Cerebellar nuclear complex (tissue), 1 donor: ENCODE measurements around the gene LHX2.

Experiments
- DNase-seq, 2 experiments: peaks; one replicate each; lab custom pipeline; 2025; lab: John Stamatoyannopoulos, UW

The LHX2 gene

DNA sequence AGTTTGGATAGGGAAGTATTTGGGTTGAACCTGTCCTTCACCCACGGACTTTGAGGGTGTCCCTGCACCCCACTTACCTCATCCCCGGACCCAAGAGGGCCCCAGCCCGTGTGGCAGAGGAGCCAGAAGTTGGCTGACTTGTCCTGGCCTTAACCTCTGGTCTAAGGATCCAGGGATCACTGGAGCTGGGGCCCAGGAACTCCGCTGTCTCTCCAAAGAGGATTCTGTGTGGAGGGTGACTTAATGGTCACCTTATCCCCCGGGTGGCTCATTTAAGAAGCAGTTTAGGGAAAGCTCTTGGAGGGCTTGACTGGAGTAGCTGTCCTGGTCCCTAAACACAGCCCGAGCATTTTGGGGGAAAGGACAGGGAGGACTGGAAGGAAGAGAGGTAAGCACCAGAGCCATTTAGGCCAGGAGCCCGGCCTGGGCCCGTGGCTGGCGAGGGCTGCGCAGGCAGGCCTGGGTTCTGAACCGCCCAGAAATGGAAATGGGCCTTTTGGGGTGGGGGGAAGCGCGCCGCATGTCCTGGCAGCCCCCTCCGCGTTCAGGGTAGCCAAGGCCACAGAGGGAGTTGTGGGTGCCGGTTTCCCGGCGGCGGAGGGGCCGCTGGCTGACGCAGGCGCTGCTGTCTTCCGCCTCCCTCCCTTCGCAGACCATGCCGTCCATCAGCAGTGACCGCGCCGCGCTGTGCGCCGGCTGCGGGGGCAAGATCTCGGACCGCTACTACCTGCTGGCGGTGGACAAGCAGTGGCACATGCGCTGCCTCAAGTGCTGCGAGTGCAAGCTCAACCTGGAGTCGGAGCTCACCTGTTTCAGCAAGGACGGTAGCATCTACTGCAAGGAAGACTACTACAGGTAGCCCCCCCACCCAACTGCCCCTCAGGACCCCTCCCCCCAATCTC lies 2.0 kb downstream of the LHX2 start:
- DNase-seq = no peak

DNA sequence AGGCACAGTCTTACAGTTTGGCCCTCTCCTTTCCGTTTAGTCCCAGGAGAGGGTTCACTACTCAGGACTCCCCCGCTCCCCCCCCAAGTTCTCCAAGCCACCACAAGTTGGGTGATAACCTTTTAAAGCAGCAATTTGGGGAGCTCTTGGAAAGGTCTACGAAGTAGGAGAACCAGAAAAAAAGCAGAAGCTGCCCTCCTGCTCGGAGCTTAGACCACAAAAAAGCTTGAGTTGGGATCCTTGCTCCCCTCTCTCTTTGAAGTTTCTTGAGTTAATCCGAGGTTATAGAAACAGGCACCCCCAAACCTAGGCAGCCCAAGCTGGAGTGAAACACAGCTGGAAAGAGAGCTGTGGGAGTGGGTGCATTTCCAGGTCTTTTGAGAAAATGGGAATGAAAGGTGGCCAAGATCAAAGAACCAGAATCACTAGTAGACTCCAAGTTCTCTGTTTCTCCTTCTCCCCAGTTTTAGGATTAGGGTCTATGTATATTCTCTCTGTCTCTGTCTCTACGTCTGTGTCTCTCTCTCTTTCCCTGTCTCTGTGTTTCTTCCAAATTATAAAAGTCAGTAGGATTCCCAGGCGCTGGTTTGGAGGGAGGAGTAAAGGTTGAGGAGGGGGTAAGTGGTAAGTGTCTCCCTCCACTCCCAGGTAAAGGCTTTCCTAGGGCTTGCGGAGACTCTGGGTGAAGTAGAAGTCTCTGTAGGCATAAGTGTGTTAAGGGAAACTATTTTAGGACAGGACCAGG lies 2.8 kb downstream of the LHX2 start:
- no peak for DNase-seq

DNA sequence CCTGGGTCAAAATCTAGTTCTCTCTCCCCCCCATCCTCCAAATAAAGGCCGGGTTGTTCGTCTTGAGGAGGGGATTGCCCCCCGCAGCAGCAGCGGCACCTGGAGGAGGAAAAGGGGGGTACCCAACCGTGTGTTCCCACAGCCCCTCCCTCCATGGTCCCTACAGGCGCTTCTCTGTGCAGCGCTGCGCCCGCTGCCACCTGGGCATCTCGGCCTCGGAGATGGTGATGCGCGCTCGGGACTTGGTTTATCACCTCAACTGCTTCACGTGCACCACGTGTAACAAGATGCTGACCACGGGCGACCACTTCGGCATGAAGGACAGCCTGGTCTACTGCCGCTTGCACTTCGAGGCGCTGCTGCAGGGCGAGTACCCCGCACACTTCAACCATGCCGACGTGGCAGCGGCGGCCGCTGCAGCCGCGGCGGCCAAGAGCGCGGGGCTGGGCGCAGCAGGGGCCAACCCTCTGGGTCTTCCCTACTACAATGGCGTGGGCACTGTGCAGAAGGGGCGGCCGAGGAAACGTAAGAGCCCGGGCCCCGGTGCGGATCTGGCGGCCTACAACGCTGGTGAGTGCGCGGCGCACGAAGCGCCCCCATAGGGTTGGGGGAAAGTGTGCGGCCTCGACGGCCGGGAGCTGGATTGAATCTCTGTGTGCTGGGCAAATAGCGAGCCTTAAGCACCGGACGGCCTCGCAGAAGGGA lies 3.5 kb downstream of the LHX2 start:
- DNase-seq = no peak

DNA sequence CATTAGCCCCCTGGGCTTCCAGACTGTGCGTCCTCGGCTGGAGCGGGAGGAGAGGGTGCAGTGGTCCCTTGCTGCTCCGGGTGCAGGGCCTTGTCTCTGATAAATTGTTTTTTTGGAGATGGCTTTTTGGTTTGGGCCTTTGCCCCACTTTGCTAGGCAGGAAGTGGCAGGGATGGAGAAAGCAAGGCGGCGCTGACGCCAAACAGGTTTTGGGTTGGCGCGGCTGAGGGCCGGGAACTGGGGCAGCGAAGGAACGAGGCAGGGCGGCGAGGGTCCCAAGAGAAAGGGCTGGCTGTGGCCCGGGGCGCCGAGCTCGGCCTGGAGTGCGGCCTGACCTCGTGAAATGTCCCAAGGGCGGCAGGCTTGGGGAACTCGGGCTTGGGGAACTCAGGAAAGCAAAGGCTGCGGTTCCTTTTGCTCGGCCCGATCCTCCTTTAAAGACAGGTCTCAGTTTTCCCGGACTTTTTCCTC lies 4.1 kb downstream of the LHX2 start:
- no peak for DNase-seq

DNA sequence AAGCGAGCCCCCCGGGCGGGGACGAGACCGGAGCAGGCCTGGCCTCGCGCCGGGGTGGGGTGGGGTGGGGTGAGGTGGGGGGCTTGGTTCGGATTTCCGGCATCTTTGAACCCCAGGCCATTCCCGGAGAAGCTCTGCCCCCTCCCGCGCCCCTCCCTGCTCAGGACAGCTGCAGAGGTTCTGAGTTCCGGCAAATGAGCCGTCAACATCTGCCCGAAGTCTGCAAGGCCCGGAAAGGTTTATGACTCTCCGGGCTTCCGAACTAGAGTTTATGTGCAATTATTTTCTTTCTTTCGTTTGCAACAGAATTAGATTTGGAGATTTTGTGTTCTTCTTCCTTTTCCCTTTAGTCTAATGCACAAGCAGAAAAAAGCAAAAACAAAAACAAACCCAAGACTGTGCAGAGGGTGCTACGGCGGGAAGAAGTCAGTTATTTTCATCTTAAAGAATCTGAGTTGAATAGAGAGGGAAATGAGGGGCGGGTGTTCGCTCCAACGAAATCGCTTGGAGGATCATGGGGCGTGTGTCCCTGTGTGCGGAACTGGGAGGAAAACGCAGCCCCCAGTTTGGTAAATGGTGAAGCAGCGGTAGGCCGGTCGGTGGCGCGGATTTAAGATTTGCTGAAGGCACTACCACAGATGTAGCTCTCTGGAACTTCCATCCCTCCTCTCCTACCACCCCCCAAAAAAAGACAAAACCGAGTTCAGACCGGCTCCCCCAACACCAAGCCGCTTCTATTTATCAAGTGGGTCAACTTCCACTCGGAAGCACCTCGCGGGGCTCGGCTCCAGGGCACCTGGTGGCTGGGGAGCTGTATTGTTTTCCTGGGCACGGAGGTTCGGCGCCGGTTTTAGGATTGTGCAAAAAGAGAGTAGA lies 4.8 kb downstream of the LHX2 start:
- DNase-seq = no peak

DNA sequence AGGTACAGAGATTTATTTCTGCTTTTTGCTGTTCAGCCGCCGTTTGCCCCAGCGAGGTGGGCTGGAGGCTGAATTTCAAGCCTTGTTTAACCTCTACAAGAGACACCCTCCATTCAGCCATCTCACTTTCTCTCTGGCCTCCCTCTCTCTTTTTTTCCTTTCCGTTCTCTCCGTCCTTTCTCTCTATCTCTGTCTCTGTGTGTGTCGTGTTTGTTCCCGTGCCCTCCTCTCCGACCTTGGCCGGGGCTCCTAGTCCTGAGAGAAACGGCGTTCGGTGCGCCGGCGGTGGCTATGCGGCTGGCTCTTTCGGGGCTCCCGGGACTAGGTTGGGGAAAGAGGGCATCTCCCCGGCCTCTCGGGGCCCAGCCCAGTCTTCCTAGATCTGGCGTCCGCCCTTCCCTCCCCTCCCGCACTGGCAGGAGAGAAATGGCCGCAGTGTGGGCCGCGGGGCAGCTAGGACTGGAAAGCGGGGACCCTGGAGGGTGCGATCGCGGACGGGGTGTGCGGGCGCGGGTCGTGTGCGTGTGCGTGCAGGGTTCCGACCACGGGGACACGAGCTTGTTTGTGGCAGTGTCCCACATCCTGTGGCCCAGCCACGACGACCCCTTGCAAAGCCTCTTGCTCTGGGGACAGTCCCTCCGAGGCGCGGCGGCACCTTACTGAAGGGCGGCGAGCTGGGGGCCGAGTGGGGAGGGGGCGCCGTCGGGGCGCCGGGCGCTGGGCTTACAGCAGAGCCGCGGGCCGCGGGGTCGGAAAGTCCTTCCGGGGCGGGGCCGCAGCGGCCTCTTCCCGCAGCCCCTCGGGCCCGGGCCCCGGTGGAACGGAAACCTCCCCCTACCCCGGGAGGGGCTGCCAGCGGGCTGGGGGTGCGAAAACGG lies 5.7 kb downstream of the LHX2 start:
- no peak for DNase-seq

DNA sequence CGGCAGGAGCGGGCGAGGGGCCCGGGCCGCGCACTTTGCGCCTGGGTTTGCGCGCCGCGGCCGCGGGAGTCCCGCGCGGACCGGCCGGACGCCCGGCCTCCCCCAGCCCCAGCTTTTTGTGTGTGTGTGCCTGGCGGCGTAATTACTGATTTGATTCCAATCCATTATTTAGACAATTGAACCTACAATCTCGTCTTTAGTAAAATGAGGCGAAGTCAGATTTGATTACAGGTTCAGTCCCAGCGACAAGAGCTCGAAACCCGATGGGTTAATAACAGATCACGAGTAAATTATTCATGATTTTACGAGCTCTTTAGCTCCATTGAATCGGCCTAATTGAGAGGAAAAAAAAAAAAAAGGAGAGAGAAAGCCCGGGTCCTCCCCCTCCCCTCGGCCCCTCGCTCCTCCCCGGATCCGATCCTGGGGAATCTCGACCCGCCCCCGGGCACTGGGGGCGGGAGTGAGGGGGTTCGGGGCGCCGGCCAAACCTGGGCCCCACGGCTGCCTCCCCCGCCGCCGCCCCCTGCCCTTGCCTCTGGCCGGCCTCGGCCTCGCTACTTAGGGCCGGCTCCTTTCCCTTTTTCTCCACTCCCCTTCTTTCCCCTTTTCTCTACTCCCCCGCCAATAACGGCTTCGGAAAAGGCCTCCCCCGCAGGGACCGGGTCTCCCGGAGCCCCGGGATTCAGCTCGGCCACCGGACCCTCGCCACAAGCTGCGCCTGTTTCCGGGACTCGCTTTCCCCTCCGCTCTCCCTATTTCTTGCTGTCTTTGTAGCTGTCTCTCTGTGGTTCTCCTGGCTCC lies 6.6 kb downstream of the LHX2 start:
- no peak for DNase-seq

DNA sequence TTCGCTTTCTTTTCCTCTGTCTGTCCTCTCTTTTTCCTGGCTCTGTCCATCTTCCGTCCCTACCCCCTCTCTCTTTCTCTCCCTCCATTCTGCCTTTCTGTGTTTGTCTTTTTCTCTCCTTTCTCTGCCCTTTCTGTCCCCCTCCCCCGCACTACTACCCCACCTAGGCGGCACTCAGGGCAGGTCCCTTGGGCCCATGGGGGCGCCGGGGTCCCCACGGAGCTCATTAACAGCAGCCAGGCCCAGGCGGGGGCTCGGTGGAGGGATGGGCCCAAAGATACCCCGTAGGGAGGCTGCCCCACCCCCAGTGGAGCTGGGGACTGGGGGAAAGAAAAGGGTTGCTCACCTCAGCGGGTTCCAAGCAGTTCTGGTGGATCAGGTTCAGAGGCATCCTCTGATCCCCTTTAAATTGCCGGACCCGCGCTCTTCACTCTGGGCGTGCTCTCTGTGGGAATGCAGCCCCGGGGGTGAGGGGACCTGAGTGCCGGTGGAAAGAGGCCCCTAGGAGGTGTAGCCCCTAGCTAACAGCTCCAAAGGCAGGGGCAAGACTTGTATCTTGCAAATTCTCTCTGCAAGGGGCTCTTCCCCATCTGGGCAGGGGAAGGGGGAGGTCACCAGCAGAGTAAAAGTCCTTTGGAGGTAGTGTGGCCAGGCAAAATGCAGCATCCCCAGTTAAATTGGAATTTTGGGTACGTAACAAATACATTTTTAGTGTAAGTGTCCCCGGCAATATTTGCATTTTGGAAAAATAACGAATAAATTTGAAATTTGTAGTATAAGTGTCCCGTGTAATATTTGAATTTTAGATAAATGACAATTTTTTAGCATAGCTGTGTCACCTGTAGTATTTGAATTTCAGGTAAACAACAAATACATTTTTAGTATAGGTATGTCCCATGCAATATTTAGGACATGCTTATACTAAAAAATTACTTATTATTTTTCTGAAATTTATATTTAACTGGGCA lies 7.4 kb downstream of the LHX2 start:
- no peak for DNase-seq

DNA sequence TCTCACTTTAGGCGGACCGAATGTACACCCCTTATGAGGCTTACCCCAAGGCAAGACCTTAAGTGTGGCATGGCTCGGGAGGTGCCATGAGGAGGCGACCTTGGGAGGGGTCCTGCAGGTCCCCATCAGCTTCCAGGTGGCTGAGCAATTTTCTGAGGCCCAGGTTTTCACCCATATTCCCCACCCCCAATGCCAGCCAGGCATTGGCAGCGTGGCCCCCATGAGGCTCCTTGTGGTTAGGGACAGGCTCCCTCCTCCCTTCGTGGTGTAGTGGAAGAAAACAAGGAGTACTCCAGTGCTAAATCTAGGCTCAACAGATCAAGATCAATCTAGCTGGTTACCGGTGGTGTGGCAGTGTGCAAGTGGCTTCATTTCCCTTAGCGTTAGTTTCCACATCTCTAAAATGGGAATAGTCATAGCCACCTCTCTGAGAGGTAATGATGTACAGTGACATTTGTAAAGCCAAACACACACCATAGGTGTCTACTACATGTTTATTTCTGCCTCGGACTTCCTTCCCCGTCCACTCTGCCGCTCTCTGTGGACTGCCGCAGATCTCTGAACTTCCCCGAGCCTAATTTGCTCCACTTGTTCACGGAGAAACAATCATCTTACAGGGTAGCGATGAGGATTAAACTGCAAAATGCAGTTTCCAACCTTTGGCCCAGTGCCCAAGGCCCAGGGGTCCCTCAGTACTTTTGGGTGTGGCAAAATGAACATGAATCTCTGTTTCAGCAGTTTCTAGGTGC lies 8.4 kb downstream of the LHX2 start:
- DNase-seq = no peak

DNA sequence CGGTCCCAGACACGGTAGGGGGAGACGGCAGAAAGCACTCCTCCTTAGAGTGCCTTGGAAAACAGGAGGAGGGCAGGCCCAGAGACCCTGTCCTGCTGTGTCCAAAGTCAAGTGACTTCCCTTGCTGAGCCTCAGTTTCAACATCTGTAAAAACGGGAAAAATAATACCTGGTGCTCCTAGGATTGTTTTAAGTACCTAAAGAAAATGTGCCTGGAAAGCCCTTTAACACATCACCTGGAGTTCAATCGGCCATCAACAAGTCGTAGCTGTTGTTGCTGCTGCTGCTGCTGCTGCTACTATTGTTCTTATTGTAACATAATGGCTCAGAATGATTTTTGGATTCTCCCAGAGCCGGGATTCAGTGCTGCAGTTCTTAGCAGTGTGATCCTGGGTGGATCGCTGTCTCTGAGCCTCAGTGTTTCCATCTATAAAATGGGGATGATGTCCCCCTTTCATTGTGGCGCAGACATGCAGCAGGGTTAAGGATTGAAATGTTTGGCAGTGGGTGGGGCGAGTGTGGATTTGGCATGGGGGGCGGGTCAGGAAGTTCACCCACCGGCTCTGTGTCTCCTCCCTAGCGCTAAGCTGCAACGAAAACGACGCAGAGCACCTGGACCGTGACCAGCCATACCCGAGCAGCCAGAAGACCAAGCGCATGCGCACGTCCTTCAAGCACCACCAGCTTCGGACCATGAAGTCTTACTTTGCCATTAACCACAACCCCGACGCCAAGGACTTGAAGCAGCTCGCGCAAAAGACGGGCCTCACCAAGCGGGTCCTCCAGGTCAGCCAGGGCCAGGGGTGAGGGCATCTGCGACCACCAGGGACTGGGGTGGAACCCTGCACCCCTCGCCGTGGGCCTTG lies 9.2 kb downstream of the LHX2 start:
- DNase-seq = no peak

DNA sequence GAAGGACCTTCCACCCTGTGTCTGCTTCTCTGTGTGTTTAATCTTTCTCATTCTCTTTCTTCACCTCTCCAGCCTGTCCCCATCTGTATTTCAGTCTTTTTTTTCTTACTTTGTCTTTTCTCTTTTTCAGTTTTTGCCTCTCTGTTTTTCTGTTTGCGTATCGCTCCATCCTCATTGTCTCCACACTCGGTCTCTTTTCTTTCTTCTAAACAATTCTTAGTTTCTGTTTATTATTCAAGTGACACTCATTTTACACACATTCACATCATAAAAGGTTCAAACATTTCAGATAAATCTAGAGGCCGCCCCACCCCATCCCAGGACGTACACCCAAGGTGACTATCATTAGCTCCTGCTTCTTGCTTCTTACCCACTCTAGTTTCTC lies 9.8 kb downstream of the LHX2 start:
- no peak for DNase-seq

DNA sequence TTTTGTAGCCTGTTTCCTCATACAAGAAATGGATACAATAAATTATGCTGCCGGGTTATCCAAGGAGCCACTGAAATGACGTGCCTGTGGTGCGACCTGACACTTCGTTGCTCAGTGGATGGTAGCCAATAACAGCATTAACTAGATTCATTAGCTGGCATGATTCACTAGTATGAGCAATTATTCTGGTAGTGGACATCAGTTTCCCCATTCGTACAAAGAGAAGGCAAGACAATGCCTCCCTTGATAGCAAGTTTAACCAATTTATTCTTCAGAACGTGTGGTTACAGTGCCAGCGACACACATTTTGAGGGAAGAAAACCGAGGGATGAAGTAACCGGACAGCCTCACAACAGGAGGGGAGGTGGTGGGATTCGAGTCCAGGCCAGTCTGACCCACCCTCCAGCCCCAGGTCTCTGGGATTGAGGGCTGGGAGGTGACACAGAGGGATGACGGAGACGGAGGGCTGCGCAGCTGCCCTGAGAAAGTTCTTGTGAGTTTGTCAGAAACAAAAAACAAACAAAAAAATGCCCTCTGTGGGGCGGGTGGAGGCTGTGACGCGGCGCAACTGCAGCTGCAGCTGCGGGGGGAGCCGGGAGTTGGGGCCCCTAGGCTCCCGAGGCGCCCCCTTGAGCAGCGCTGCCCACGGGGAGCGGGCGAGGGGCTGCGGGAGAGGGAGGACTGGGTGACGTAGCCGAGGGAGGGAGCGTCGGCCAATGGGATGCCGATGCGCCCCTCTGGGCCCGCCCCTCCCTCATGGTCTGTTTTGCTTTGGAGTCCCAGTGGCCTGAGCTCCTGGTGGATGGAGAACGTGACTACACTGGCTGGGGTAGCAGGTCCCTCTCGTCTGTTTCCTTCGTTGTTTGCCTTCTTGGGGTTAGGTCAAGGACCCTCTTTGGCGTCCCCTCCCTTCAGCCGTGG lies 10.9 kb downstream of the LHX2 start:
- no peak for DNase-seq

DNA sequence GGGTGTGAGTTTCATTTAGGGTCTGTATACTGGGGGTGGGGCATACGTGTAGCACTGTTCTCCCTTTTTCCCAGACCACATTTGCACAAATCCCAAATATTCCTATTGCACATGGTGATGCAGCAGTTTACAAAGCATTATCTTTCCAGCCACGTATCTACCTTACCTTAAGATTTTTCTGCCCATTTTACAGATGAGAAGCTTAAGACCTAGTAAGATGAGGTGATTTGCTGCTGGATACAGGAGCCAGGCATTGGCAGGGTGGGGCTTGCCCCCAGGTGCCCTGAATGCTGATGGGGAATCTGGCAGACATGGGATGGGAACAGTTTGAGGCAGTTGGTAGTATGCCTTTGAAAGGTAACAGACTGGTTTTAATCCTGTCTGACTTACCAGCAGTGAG lies 12.5 kb downstream of the LHX2 start:
- no peak for DNase-seq

DNA sequence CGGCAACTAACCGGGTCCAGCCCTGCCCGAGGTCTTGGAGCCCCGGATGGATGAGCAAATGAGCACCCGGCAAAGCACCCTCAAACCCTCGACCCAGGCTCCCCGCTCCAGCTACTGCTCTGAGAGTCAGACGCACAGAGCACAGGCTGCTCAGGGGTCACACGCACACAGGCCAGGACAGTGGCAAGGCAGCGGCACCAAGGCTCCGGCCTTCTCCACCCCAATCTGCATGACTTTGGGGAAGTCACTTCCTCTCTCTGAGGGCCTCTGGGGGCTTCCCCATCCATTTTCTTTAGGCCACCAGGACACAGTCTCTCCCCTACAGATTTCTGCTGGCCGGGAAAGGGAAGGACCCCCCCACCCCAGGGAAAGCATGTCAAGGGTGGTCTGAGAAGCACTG lies 18.0 kb downstream of the LHX2 start:
- DNase-seq = no peak

DNA sequence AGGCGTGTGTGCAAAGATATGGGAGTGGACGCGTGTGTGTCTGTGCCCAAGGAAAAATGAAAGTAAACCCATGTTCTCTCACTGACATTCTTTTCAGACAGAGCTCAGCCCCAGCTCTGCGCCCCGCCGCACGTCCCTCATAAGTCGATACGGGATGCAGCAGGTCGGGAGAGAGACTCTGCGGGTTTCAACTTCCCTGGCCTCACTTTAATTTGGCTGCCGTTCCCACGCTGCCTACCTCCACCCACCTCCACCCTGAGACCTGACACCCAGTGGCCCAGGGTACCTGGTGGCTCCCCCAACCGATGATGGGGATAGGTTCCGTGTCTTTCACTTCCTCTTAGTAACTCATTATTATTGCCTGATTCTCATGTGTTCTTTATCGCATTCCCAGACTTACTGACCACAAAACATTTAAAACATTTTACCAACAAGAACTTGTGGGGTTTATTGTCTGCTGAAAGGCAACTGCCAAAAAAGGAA lies 19.4 kb downstream of the LHX2 start:
- no peak for DNase-seq

DNA sequence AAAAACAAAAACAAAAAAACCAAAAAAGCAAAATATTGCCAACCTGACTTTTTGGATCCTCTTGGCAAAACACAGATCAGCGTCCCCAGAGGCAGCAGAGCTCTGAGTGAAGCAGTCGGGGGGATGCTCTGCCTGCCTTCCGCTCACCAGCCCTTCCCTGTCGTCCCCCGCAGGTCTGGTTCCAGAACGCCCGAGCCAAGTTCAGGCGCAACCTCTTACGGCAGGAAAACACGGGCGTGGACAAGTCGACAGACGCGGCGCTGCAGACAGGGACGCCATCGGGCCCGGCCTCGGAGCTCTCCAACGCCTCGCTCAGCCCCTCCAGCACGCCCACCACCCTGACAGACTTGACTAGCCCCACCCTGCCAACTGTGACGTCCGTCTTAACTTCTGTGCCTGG lies 20.7 kb downstream of the LHX2 start:
- DNase-seq = no peak
